Neural cell (in vitro differentiated cells): ENCODE data around the gene SLC2A8.

ENCODE experiments used
- CTCF ChIP-seq: fragments of 450-650 bp; IDR thresholded peaks from 2 replicates; pipeline ENCODE4 v1.5.1; 2014; ENCODE audit warnings: antibody characterized with exemption, mild to moderate bottlenecking, moderate library complexity; ENCODE audit not compliant: poor library complexity, severe bottlenecking
- EZH2 ChIP-seq: fragments of 200-600, 300-800 bp; shearing (Covaris generic), sonication (generic); IDR thresholded peaks from 2 replicates; pipeline ENCODE4 v1.6.1; 2014; ENCODE audit warnings: antibody characterized with exemption, low read length, borderline replicate concordance, mild to moderate bottlenecking; ENCODE audit not compliant: insufficient read depth, poor library complexity, severe bottlenecking
- POLR2AphosphoS5 ChIP-seq: IDR thresholded peaks from 2 replicates; pipeline ENCODE4 v1.6.1; 2012
- RAD21 ChIP-seq: fragments of 450-650 bp; conservative IDR thresholded peaks from 2 replicates; pipeline ENCODE4 v1.6.1; 2014; ENCODE audit warnings: antibody characterized with exemption, mild to moderate bottlenecking, moderate library complexity
- SMC3 ChIP-seq: fragments of 450-650 bp; conservative IDR thresholded peaks from 2 replicates; pipeline ENCODE4 v1.6.1; 2014; ENCODE audit warnings: antibody characterized with exemption, mild to moderate bottlenecking, moderate library complexity; ENCODE audit not compliant: poor library complexity
- TAF1 ChIP-seq: IDR thresholded peaks from 2 replicates; pipeline ENCODE4 v1.6.1; 2012; ENCODE audit warnings: low read depth

DNA sequence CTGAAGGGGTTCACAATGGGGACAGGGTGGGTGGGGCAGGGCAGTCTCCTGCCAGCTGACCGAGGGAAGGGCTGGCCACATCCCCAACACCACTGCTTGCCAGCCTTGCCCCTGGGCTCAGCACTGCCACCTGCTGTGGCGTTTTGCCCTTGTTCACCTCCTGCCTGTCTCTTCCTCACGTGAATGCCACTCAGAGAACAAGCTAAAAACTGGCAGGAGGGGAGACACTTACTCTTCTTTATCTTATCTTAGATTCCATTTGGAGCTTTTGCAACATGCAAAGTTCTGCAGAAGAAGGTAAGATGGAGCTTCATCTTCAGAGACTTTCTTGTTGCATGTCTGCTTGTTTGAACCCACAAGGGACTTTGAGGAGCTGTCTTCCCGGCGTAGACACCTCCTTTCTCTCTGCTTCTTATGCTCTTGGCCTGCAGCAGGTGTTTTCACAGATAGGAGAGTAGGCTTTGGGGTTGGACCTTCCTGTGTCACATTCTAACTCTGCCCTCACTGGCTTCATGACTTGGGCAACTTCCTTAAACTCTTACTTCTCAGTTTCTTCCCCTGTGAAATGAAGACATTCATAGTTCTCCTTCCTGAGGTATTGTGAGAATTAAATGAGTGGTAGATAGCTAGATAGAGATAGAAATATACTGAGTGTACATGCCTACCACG, 58.5 kb downstream of the SLC2A8 start:
- no peak for TF ChIP-seq CTCF
- TF ChIP-seq EZH2 = no peak
- TF ChIP-seq SMC3 = no peak
- no peak for TF ChIP-seq TAF1
- no peak for TF ChIP-seq POLR2AphosphoS5
- TF ChIP-seq RAD21 = no peak
